Measurements from ENCODE around the gene TNS1. TPM values are rescaled to one million over a fixed set of nuclear protein-coding genes. Genes with fewer than 3 reads are reported as not detected.
"Not testable (repeated sequence)": the region's sequence is repeated elsewhere in the genome, so short reads cannot be mapped to it uniquely, and the experiment has no call there.

The TNS1 gene
- polyA plus RNA-seq, 4 donors, result 57.5 to 82.9 (median 63.6) TPM

DNA sequence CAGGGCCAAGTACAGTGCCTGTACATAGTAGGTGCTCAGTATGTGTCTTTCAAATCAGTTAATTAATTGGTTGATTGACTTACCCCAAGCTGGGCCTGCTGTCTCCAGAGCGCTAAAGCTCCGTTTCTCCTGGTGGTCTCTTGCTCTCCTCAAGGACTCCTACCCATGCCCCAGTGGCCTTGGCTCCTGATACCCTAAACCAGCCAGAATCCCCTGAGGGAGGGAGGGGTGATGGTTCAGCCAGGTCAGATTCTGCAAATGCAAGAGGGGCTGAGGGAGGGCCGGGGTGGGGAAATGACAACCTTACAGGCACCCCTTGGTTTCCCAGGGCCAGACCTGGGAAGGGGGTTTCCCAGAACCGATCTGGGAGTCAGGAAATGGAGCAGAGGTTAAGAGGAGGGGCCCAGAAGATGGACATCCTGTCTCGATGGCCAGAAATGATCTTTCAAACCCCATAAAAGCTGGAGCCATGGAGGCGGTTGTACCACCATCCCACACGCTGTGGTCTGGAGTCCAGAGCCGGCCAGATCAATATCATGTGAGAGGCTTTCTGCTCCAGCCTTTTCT lies 209.1 kb downstream of the TNS1 start:
- DNase-seq (ENCODE audit: low read depth in 4 of 4, low spot score in 3 of 4), result no peak

DNA sequence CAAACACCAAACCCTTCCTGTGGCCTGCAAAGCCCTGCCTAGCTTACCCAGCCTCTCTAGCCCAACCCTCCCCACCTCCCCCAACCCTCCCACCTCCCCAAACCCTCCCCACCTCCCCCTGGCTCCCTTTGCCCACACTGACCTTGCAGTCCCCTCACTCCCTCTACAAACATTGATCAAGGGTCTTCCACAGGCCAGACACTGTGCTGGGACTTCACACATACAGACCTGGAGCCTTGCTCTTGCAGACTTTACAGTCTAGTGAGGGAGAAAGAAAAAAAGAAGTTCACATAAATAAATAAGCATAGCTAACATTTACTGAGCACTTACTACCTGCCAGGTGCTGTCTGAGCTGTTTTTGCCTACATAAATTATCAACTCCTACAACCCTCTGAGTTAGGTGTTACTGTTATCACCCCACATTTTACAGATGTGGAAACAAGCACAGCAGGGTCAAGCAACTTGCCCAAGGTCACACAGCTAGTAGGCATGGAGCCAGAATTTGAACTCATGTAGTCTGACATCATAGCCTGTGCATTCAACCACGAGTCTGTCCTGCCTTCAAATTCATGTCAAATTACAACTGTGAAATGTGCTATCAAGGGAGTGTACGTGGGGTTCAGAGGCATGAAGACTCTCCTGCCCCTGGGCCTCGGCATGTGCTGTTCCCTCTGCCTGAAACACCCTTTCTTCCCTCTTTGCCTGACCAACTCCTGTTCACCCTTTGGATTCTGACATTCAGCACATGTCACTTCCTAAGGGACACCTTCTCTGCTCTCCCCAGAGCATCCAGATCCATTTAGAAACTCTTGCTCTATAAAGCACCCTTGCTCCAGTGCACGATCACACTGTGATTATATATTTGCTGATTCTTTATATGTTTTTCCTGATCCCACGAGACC lies 209.9 kb downstream of the TNS1 start:
- no peak for DNase-seq (ENCODE audit: low read depth in 4 of 4, low spot score in 3 of 4)

GRCh38 chr2:217791551-217791950 lies 211.2 kb downstream of the TNS1 start:
- DNase-seq (ENCODE audit: low read depth in 4 of 4, low spot score in 3 of 4), result no peak

- no peak for DNase-seq (ENCODE audit: low read depth in 4 of 4, low spot score in 3 of 4)
Observed at GRCh38 chr2:217790681-217791392, 212.0 kb downstream of the TNS1 start.

- no peak for DNase-seq (ENCODE audit: low read depth in 4 of 4, low spot score in 3 of 4)
Observed at GRCh38 chr2:217790195-217790594, 212.6 kb downstream of the TNS1 start.

GRCh38 chr2:217789736-217790181 lies 213.0 kb downstream of the TNS1 start:
- DNase-seq (ENCODE audit: low read depth in 4 of 4, low spot score in 3 of 4), result no peak

GRCh38 chr2:217789003-217789735 lies 213.6 kb downstream of the TNS1 start:
- peak; percentile 51 to 66 (median 66) for DNase-seq (ENCODE audit: low read depth in 4 of 4, low spot score in 3 of 4)

DNA sequence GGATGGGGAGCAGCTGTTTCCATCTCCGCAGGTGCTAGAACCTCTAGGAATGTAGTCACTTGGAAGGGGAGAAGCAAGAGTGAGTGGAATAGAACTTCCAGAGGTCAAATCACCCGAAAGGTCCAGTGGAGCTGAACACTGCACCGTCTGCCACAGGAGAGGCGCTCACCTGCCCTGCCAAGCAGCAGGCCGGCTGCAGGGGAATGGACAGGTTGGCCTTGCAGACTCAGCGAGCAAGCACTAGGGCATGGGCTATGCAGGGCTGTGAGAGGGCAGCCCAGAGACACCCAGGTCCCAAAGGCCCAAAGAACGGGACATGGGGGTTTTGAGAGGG lies 214.2 kb downstream of the TNS1 start:
- DNase-seq (ENCODE audit: low read depth in 4 of 4, low spot score in 3 of 4), result no peak

DNA sequence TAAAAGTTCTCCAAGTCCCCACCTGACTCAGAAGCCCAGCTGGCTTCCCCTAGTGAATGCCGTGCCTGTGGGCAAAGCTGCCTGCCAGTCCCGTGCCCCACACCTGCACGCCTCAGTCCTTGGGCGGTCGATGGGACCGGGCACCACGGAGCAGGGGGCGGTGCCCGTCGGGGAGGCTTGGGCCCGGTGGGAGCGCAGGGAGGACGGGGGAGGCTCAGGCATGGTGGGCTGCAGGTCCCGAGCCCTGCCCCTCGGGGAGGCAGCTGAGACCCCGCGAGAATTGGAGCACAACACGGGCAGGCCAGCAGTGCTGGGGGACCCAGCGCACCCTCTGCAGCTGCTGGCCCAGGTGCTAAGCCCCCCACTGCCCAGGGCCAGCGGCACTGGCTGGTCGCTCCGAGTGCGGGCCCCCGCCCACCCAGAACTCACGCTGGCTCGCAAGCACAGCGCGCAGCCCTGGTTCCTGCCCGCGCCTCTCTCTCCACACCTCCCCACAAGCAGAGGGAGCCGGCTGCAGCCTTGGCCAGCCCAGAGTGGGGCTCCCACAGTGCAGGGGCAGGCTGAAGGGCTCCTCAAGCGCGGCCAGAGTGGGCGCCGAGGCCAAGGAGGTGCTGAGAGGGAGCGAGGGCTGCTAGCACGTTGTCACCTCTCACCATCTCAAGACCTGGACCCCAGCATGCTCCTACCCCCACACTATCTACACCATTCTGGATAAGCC lies 215.5 kb downstream of the TNS1 start:
- DNase-seq (ENCODE audit: low read depth in 4 of 4, low spot score in 3 of 4), result no peak

DNA sequence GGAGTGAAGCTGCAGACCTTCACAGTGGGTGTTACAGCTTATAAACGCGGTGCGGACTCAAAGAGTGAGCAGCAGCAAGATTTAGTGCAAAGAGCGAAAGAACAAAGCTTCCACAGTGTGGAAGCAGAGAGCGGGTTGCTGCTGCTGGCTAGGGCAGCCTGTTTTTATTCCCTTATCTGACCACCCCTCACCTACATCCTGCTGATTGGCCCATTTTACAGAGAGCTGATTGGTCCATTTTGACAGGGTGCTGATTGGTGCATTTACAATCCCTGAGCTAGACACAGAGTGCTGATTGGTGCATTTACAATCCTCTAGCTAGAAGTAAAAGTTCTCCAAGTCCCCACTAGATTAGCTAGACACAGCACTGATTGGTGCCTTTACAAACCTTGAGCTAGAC lies 216.2 kb downstream of the TNS1 start:
- DNase-seq (ENCODE audit: low read depth in 4 of 4, low spot score in 3 of 4), result not testable (repeated sequence)

- peak in 3 of 4 donors; percentile 43 to 57 (median 45) for DNase-seq (ENCODE audit: low read depth in 4 of 4, low spot score in 3 of 4)
Observed at GRCh38 chr2:217785544-217786045, 217.2 kb downstream of the TNS1 start.

- DNase-seq (ENCODE audit: low read depth in 4 of 4, low spot score in 3 of 4), result no peak
Observed at GRCh38 chr2:217784996-217785543, 217.7 kb downstream of the TNS1 start.

- no peak for DNase-seq (ENCODE audit: low read depth in 4 of 4, low spot score in 3 of 4)
Observed at GRCh38 chr2:217783243-217783642, 219.6 kb downstream of the TNS1 start.

- DNase-seq (ENCODE audit: low read depth in 4 of 4, low spot score in 3 of 4), result no peak
Observed at GRCh38 chr2:217777906-217778305, 224.9 kb downstream of the TNS1 start.

- no peak for DNase-seq (ENCODE audit: low read depth in 4 of 4, low spot score in 3 of 4)
Observed at GRCh38 chr2:217776631-217777030, 226.2 kb downstream of the TNS1 start.

GRCh38 chr2:217775920-217776503 lies 226.8 kb downstream of the TNS1 start:
- no peak for DNase-seq (ENCODE audit: low read depth in 4 of 4, low spot score in 3 of 4)

GRCh38 chr2:217774232-217774631 lies 228.6 kb downstream of the TNS1 start:
- no peak for DNase-seq (ENCODE audit: low read depth in 4 of 4, low spot score in 3 of 4)

DNA sequence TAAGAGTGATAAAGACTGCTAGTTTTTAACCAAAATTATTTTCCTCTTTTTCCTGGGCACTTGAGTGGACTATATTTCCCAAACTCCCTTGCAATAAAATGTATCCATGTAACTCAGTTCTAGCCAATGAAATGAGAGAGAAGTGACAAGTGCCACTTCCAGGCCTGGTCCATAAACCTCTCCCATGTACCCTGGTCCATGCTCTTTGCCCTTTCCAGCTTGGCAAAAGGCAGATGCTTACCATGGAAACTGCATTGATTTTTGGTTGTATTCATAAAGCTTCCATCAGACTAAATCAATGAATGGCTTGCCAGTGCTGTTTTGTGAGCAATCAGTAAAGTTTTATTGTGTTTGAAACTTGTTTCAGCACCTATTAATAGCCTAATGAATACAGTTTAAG lies 229.3 kb downstream of the TNS1 start:
- no peak for DNase-seq (ENCODE audit: low read depth in 4 of 4, low spot score in 3 of 4)

GRCh38 chr2:217766356-217766755 lies 236.4 kb downstream of the TNS1 start:
- no peak for DNase-seq (ENCODE audit: low read depth in 4 of 4, low spot score in 3 of 4)
